Measurements from ENCODE around the gene SPNS3. TPM values are rescaled to one million over a fixed set of nuclear protein-coding genes. Genes with fewer than 3 reads are reported as not detected.

Gene SPNS3
- total and polyA plus RNA-seq, 2 of the 4 experiments (the other 2 are of a cell fraction): 0.18 TPM; not detected in 1

- no peak overlapping the region for H4K5ac ChIP-seq (ENCODE audit: low read depth, low read length)
- H3K27me3 ChIP-seq (ENCODE audit: control insufficient read depth, insufficient read depth, low read length): peaks cover 47% of the 10 kb centered on the region
- H3K4me3 ChIP-seq (ENCODE audit: insufficient read depth, low read depth, low read length): no peak overlapping the region
- no peak overlapping the region for H2BK120ac ChIP-seq (ENCODE audit: low read depth, low read length)
- no peak for TF ChIP-seq MXI1 (IDR thresholded peaks at IDR 0.05; ENCODE audit: borderline replicate concordance, low read depth, low read length)
- no peak for TF ChIP-seq MAZ (IDR thresholded peaks at IDR 0.05; ENCODE audit: borderline replicate concordance, low read depth, low read length)
- no peak for TF ChIP-seq RFX5 (IDR thresholded peaks at IDR 0.05; ENCODE audit: low read depth, low read length)
- TF ChIP-seq CHD1 (IDR thresholded peaks at IDR 0.05; ENCODE audit: low read depth, low read length): no peak
- TF ChIP-seq BHLHE40 (IDR thresholded peaks at IDR 0.05; ENCODE audit: low read depth, low read length): no peak
- no peak for TF ChIP-seq FOS (IDR thresholded peaks at IDR 0.05; ENCODE audit: low read depth, low read length)
- TF ChIP-seq POLR2A (IDR thresholded peaks at IDR 0.05; ENCODE audit: low read depth, low read length): no peak
- TF ChIP-seq ELK1 (IDR thresholded peaks at IDR 0.05; ENCODE audit: borderline replicate concordance, low read depth, low read length): no peak
- TF ChIP-seq USF2 (IDR thresholded peaks at IDR 0.05; ENCODE audit: low read depth, low read length): no peak
- no peak for TF ChIP-seq NFE2L2 (IDR thresholded peaks at IDR 0.05; ENCODE audit: low read depth, low read length)
- no peak for TF ChIP-seq MAFK (IDR thresholded peaks at IDR 0.05; ENCODE audit: low read depth, low read length)
- no peak for TF ChIP-seq SMC3 (IDR thresholded peaks at IDR 0.05; ENCODE audit: low read depth, low read length)
- TF ChIP-seq CEBPB (IDR thresholded peaks at IDR 0.05; ENCODE audit: low read depth, low read length): no peak
- no peak for TF ChIP-seq CTCF (conservative IDR thresholded peaks at IDR 0.05; ENCODE audit: low read depth, low read length)
- no peak for TF ChIP-seq RAD21 (IDR thresholded peaks at IDR 0.05; ENCODE audit: low read length)
- no peak for TF ChIP-seq RCOR1 (IDR thresholded peaks at IDR 0.05; ENCODE audit: insufficient replicate concordance, low read length)
- H2AK5ac ChIP-seq (ENCODE audit: low read depth, low read length): no peak overlapping the region
- H3K23ac ChIP-seq (ENCODE audit: low read depth, low read length): no peak overlapping the region
- no peak overlapping the region for H3K27ac ChIP-seq (ENCODE audit: insufficient read depth, low read length)
- ChIA-PET POLR2A (ENCODE audit: unreplicated experiment) (no interaction called here), CTCF (no interaction called here)
- BruUV-seq (replicated peaks): no TSS peak
- no peak overlapping the region for H2BK5ac ChIP-seq (ENCODE audit: low read depth, low read length, poor library complexity, severe bottlenecking)
- no peaks in the 10 kb centered on the region for H4K20me1 ChIP-seq (ENCODE audit: insufficient read depth, low read length)
- no peaks in the 10 kb centered on the region for H3K36me3 ChIP-seq (ENCODE audit: control insufficient read depth, insufficient read depth, low read length)
- H2AFZ ChIP-seq (replicated peaks; ENCODE audit: low read length, poor library complexity): no peak overlapping the region
- no peak overlapping the region for H3K56ac ChIP-seq (ENCODE audit: extremely low read depth, insufficient read depth, low read length)
- no peak overlapping the region for H2AK9ac ChIP-seq (replicated peaks; ENCODE audit: low read depth, low read length, poor library complexity)
- dilution Hi-C loops (cut with HindIII; ENCODE audit: low sequenced_read_pairs, unreplicated experiment) (no loop called here), in situ Hi-C loops (cut with MboI; ENCODE audit: low sequenced_read_pairs) (no loop called here), intact Hi-C loops (cut with micrococcal nuclease) (no loop called here)
- no peaks in the 10 kb centered on the region for H3K9me3 ChIP-seq (ENCODE audit: control insufficient read depth, insufficient read depth, low read length)
- ATAC-seq (ENCODE audit: low read depth): no peak
- H4K91ac ChIP-seq (ENCODE audit: insufficient read depth, low read depth, low read length): no peak overlapping the region
- no peaks in the 10 kb centered on the region for H3K9me1 ChIP-seq (ENCODE audit: insufficient read depth, low read length)
- H3K79me1 ChIP-seq (ENCODE audit: low read depth in 1 of 2, low read length in 2 of 2): no peaks in the 10 kb centered on the region
- H4K8ac ChIP-seq (ENCODE audit: low read depth in 2 of 2, low read length in 2 of 2): no peak overlapping the region
- H3K4me1 ChIP-seq (ENCODE audit: control insufficient read depth, insufficient read depth, low read length): no peaks in the 10 kb centered on the region
- no peak overlapping the region for H3K4ac ChIP-seq (ENCODE audit: low read depth, low read length)
- H2BK20ac ChIP-seq (ENCODE audit: low read depth, low read length): no peak overlapping the region
- no peak overlapping the region for H3K14ac ChIP-seq (replicated peaks; ENCODE audit: low read depth, low read length)
- H3K18ac ChIP-seq (ENCODE audit: low read depth, low read length): no peak overlapping the region
- no peak overlapping the region for H3K9ac ChIP-seq (ENCODE audit: low read depth, low read length)
- no peak overlapping the region for H2BK15ac ChIP-seq (ENCODE audit: low read depth, low read length)
- no peak overlapping the region for H3K4me2 ChIP-seq (ENCODE audit: low read depth, low read length)
- WGBS, 2 experiments (ENCODE audit: extremely low coverage in 2 of 2, insufficient read length in 1 of 2): 78% methylated on average over 8 of the region's 19 CpGs; no CpG with 5 or more reads in 1 of the 2 experiments
- no peak for DNase-seq
Observed at GRCh38 chr17:4476511-4477070, 42.9 kb downstream of the SPNS3 start.

Measured in IMR-90 (cell line).